Neuronal stem cell (in vitro differentiated cells): ENCODE measurements around the gene MAPRE3.

Experiments used
- DNase-seq: peaks from one replicate; pipeline ENCODE4 v3.0.0-alpha.2; 2013; ENCODE audit warnings: low spot score
- H2AFZ ChIP-seq: one replicate; pipeline ENCODE4 v1.6.1; 2013; ENCODE audit warnings: mild to moderate bottlenecking, low read length, inconsistent platforms
- H2AK5ac ChIP-seq: 2 replicates; pipeline ENCODE4 v1.6.1; 2013; ENCODE audit warnings: low read depth, mild to moderate bottlenecking, inconsistent platforms, low read length, moderate library complexity, mixed read lengths
- H2BK120ac ChIP-seq: 2 replicates; pipeline ENCODE4 v1.6.1; 2013; ENCODE audit warnings: low read depth, mild to moderate bottlenecking, inconsistent platforms, low read length, moderate library complexity, mixed read lengths
- H2BK12ac ChIP-seq: one replicate; pipeline ENCODE4 v1.6.1; 2013; ENCODE audit warnings: low read length, inconsistent platforms
- H2BK15ac ChIP-seq: 2 replicates; pipeline ENCODE4 v1.6.1; 2013; ENCODE audit warnings: mild to moderate bottlenecking, low read length, inconsistent platforms, mixed read lengths
- H2BK5ac ChIP-seq: one replicate; pipeline ENCODE4 v1.6.1; 2013; ENCODE audit warnings: inconsistent platforms, mild to moderate bottlenecking, low read length, moderate library complexity
- H3K14ac ChIP-seq: one replicate; pipeline ENCODE4 v1.6.1; 2013; ENCODE audit warnings: low read length, inconsistent platforms
- H3K18ac ChIP-seq: 2 replicates; pipeline ENCODE4 v1.6.1; 2013; ENCODE audit warnings: low read length, inconsistent platforms
- H3K23ac ChIP-seq: 2 replicates; pipeline ENCODE4 v1.6.1; 2013; ENCODE audit warnings: low read depth, mild to moderate bottlenecking, mixed read lengths, low read length, inconsistent platforms; ENCODE audit not compliant: poor library complexity
- H3K27ac ChIP-seq: replicated peaks from 3 replicates; pipeline ENCODE4 v1.5.1; 2013; ENCODE audit warnings: low read length, inconsistent platforms
- H3K27me3 ChIP-seq, 3 experiments: 2 replicates each; pipeline ENCODE4 v1.6.1; 2013; ENCODE audit warnings: low read length in 3 of 3, mild to moderate bottlenecking in 2 of 3, inconsistent platforms in 1 of 3, low read depth in 1 of 3, mixed read lengths in 1 of 3, moderate library complexity in 1 of 3; ENCODE audit not compliant: control insufficient read depth in 3 of 3, insufficient read depth in 3 of 3
- H3K36me3 ChIP-seq, 2 donors: replicated peaks in 1 of 2; 2 replicates each; pipeline ENCODE4 v1.6.1; 2013; ENCODE audit warnings: low read length in 2 of 2; ENCODE audit not compliant: control insufficient read depth in 2 of 2, insufficient read depth in 2 of 2
- H3K4ac ChIP-seq: 2 replicates; pipeline ENCODE4 v1.6.1; 2013; ENCODE audit warnings: inconsistent platforms, mild to moderate bottlenecking, low read length, moderate library complexity
- H3K4me1 ChIP-seq, 2 donors: 1 replicate in 1 of 2; 2 replicates in 1 of 2; pipeline ENCODE4 v1.6.1; 2013; ENCODE audit warnings: low read length in 2 of 2, low read depth in 1 of 2; ENCODE audit not compliant: control insufficient read depth in 2 of 2, insufficient read depth in 1 of 2
- H3K4me2 ChIP-seq: one replicate; pipeline ENCODE4 v1.6.1; 2013; ENCODE audit warnings: mild to moderate bottlenecking, low read length, inconsistent platforms; ENCODE audit not compliant: insufficient read depth, poor library complexity, severe bottlenecking
- H3K4me3 ChIP-seq, 2 donors: 2 replicates each; pipeline ENCODE4 v1.5.1; 2013; ENCODE audit warnings: low read length in 2 of 2, mild to moderate bottlenecking in 2 of 2, inconsistent platforms in 1 of 2, moderate library complexity in 1 of 2
- H3K79me1 ChIP-seq: one replicate; pipeline ENCODE4 v1.6.1; 2013; ENCODE audit warnings: low read depth, mild to moderate bottlenecking, inconsistent platforms, low read length, moderate library complexity
- H3K9ac ChIP-seq: one replicate; pipeline ENCODE4 v1.6.1; 2013; ENCODE audit warnings: mild to moderate bottlenecking, low read depth, low read length, inconsistent platforms; ENCODE audit not compliant: poor library complexity
- H3K9me3 ChIP-seq, 2 donors: replicated peaks in 1 of 2; 2 replicates each; pipeline versions ENCODE3 to v1.6.1; 2013; ENCODE audit warnings: low read length in 2 of 2, mild to moderate bottlenecking in 2 of 2, inconsistent platforms in 1 of 2, low read depth in 1 of 2, mixed read lengths in 1 of 2, moderate library complexity in 1 of 2; ENCODE audit not compliant: control insufficient read depth in 2 of 2, insufficient read depth in 1 of 2
- H4K8ac ChIP-seq: one replicate; pipeline ENCODE4 v1.6.1; 2013; ENCODE audit warnings: low read depth, mild to moderate bottlenecking, inconsistent platforms, low read length, moderate library complexity
- H4K91ac ChIP-seq: one replicate; pipeline ENCODE4 v1.6.1; 2013; ENCODE audit warnings: low read length, low read depth, mild to moderate bottlenecking, inconsistent platforms; ENCODE audit not compliant: poor library complexity
- WGBS, 2 donors: extraction: QIAGEN DNeasy Blood & Tissue Kit; methylation state at CpG; one replicate each; pipeline ENCODE4 v1.1.7; 2013; ENCODE audit warnings: missing lambda C conversion rate in 2 of 2, mixed read lengths in 1 of 2; ENCODE audit not compliant: insufficient read length in 2 of 2, insufficient replicate concordance in 1 of 2; ENCODE audit errors: extremely low coverage in 2 of 2; 5-methylcytosine and 5-hydroxymethylcytosine counted together

Gene MAPRE3

DNA sequence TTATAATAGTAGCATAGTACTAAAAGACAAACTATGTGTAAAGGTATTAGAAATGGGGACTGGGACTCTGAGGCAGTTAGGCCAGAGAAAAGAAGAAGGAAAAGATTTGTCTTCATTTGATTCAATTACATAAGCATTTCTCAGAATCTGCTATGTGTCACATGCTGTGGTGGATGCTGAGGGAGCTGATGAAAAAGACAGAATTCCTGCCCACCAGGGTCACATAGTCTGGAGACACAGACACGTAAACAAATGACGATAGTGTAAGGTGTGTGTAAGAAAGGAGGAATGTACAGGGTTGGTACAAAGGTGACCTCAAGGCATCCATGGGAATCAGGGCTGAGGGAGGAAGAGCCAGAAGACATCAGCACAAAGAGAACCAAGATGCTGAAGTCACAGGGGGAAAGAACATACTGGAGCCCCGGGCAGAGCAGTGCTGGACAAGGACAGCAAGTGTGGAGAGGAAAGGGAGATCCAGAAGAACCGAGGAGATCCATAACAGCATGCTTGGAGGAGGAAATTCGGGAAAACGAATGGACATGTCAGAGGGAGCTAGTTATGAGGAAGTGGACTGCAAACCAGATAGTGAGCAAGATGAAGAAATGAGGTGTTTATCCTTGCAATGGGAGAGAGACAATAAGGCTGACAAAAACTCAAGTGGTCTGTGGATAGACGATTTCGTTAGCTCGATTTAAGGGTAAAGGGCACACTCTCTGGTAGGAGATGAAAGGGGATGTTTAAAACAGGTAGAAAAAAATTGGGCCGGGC is 1.2 kb upstream of the MAPRE3 start:
- Histone ChIP-seq H3K27ac (no peak overlapping the region), H3K27me3 (peaks cover 0 to 12% (median 0%) of the 10 kb centered on the region in 3 experiments), H3K23ac (no peak overlapping the region), H3K14ac (no peak overlapping the region), H2BK15ac (no peak overlapping the region), H4K91ac (no peak overlapping the region), H3K9me3 (no peaks in the 10 kb centered on the region), H2BK12ac (no peak overlapping the region), H2BK5ac (no peak overlapping the region), H3K9ac (no peak overlapping the region), H2AK5ac (no peak overlapping the region), H3K79me1 (no peaks in the 10 kb centered on the region), H3K36me3 (no peaks in the 10 kb centered on the region), H3K18ac (no peak overlapping the region), H3K4me2 (no peak overlapping the region), H3K4ac (no peak overlapping the region), H3K4me3 (no peak overlapping the region), H2BK120ac (no peak overlapping the region), H3K4me1 (peaks cover 0 to 7% of the 10 kb centered on the region in 2 donors), H2AFZ (no peak overlapping the region), H4K8ac (no peak overlapping the region)
- no CpG with 5 or more reads among the region's 10 CpGs for WGBS, 2 donors
- DNase-seq: no peak

DNA sequence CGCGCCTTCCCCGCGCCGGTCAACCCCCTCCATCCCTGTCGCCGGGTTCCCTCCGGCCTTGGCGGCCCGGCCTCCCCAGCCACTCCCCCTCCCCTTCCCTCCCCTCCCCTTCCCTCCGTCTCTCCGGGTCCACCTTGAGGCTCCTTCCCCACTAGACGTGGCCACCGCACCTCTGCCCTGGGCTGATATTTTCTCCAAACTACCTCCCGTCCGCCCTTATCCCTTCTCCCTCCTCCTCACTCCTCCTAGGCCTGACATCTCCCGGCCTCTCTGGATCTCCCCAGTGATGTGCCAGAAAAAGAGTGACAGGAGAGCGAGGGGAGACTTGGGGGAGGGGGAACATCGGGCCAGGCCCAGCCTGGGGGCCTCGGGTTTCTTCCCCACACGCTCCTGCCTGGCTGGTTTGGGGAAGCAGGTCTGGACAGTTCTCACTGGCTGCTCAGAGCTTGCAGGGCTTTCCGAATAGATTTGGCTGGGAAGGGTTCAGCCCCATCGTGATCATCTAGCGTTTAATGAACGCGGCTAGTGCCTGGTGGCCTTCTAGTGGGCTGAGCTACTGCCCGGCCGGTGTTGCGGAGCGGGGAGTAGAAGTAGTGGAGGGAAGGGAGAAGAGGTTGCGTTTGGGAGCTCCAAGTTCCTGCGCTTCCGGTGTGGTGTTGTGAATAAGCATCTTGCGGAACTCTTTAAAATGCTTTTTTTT is 641 bp downstream of the MAPRE3 start:
- Histone ChIP-seq H3K4ac (no peak overlapping the region), H2AFZ (peak overlapping the region; percentile 92), H4K91ac (no peak overlapping the region), H3K36me3 (no peaks in the 10 kb centered on the region), H4K8ac (no peak overlapping the region), H3K79me1 (no peaks in the 10 kb centered on the region), H3K4me1 (peaks cover 0 to 7% of the 10 kb centered on the region in 2 donors), H3K9ac (no peak overlapping the region), H3K27ac (no peak overlapping the region), H3K14ac (no peak overlapping the region), H2BK12ac (no peak overlapping the region), H2BK15ac (no peak overlapping the region), H3K23ac (peak overlapping the region; percentile 40), H2BK120ac (no peak overlapping the region), H3K18ac (peak overlapping the region; percentile 82), H3K4me2 (peak overlapping the region; percentile 68), H2BK5ac (no peak overlapping the region), H3K27me3 (peaks cover 0 to 12% (median 0%) of the 10 kb centered on the region in 3 experiments), H3K9me3 (no peaks in the 10 kb centered on the region), H3K4me3 (peak overlapping the region; percentile 70 to 84), H2AK5ac (no peak overlapping the region)
- DNase-seq: peak; percentile 39
- WGBS, 2 donors: no CpG with 5 or more reads among the region's 34 CpGs

DNA sequence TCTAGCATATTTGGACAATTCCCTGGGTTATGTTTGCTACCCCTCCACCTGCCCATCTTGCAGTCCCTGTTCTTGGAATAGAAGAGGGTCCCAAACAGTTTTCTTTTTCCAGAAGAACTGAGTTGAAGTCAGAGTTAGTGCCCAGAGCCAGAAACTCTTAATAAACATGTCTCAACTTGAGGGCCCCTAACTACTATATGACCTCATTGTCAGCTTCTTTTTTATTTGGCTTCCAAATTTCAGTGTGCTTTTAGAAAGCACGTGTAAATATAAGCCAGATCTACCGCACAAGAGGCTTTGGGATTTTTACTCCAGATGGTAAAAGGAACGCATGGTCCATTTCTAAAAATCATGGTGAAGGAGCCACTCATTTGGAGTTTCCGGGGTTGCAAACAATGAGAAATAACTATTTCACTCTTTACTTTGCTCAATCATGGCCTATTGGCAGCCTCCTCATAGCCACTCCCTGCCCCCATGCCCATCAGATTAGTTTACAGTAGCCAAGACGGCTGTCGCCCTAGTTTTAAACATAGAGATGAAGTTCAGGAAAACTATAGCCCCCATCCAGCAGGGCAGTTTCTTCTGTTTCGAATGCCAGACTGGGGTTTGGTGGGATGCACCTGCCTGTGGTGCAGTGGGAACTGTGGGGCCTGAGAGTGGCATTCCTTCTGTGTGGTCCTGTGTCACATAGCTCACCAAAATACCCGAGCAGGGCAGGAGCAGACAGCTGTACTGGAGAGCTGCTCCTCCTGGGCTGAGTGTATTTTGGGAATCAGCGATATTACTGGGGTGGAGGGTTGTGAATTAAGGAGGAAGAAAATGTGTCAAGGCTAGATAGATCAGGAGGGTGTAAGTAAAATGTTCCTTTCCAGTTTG is 1.7 kb downstream of the MAPRE3 start:
- H3K4me1 ChIP-seq: peaks cover 0 to 7% of the 10 kb centered on the region in 2 donors
- H3K9ac ChIP-seq: no peak overlapping the region
- no peak overlapping the region for H3K23ac ChIP-seq
- no peaks in the 10 kb centered on the region for H3K9me3 ChIP-seq
- no peak overlapping the region for H2BK120ac ChIP-seq
- H3K79me1 ChIP-seq: no peaks in the 10 kb centered on the region
- no peak overlapping the region for H2BK12ac ChIP-seq
- peak overlapping the region in 1 of 2 donors; percentile 70 for H3K4me3 ChIP-seq
- no peak overlapping the region for H3K27ac ChIP-seq
- no peak overlapping the region for H3K14ac ChIP-seq
- H3K36me3 ChIP-seq: no peaks in the 10 kb centered on the region
- WGBS, 2 donors: no CpG with 5 or more reads among the region's 9 CpGs
- DNase-seq: no peak
- H3K18ac ChIP-seq: no peak overlapping the region
- H4K8ac ChIP-seq: no peak overlapping the region
- peak overlapping the region; percentile 92 for H2AFZ ChIP-seq
- H2BK5ac ChIP-seq: no peak overlapping the region
- H3K4me2 ChIP-seq: no peak overlapping the region
- H2BK15ac ChIP-seq: no peak overlapping the region
- no peak overlapping the region for H3K4ac ChIP-seq
- no peak overlapping the region for H2AK5ac ChIP-seq
- no peak overlapping the region for H4K91ac ChIP-seq
- peaks cover 0 to 12% (median 0%) of the 10 kb centered on the region in 3 experiments for H3K27me3 ChIP-seq
